Measurements from ENCODE around the gene FSHR. TPM values are rescaled to one million over a fixed set of nuclear protein-coding genes. Genes with fewer than 3 reads are reported as not detected.

FSHR gene
- total and polyA plus RNA-seq, 2 of the 4 experiments (the other 2 are of a cell fraction), result not detected

- ChIA-PET POLR2A (ENCODE audit: unreplicated experiment) (no interaction called here), CTCF (no interaction called here)
Measured at GRCh38 chr2:49113046-49113445, 41.3 kb downstream of the FSHR start.

More at GRCh38 chr2:49113046-49113445, 41.3 kb downstream of the FSHR start:
- DNase-seq (no peak), ATAC-seq (ENCODE audit: low read depth) (no peak)
- no peak overlapping the region for H2BK120ac ChIP-seq (ENCODE audit: low read depth, low read length)
- H3K4me1 ChIP-seq (ENCODE audit: control insufficient read depth, insufficient read depth, low read length), result no peaks in the 10 kb centered on the region
- no CpG with 5 or more reads among the region's 2 CpGs for WGBS, 2 experiments (ENCODE audit: extremely low coverage in 2 of 2, insufficient read length in 1 of 2)
- H3K9ac ChIP-seq (ENCODE audit: low read depth, low read length), result no peak overlapping the region
- H2AK9ac ChIP-seq (replicated peaks; ENCODE audit: low read depth, low read length, poor library complexity), result no peak overlapping the region
- H3K9me3 ChIP-seq (ENCODE audit: control insufficient read depth, insufficient read depth, low read length), result peaks cover 12% of the 10 kb centered on the region; the same call in 1 of the 2 replicates
- BruUV-seq (replicated peaks), result no TSS peak
- H2AFZ ChIP-seq (replicated peaks; ENCODE audit: low read length, poor library complexity), result no peak overlapping the region
- H3K27ac ChIP-seq (ENCODE audit: insufficient read depth, low read length), result no peak overlapping the region
- H3K79me1 ChIP-seq (ENCODE audit: low read depth in 1 of 2, low read length in 2 of 2), result no peaks in the 10 kb centered on the region
- no peaks in the 10 kb centered on the region for H3K36me3 ChIP-seq (ENCODE audit: control insufficient read depth, insufficient read depth, low read length)
- no peak overlapping the region for H2BK5ac ChIP-seq (ENCODE audit: low read depth, low read length, poor library complexity, severe bottlenecking)
- TF ChIP-seq CHD1 (IDR thresholded peaks at IDR 0.05; ENCODE audit: low read depth, low read length) (no peak), USF2 (IDR thresholded peaks at IDR 0.05; ENCODE audit: low read depth, low read length) (no peak), RFX5 (IDR thresholded peaks at IDR 0.05; ENCODE audit: low read depth, low read length) (no peak), FOS (IDR thresholded peaks at IDR 0.05; ENCODE audit: low read depth, low read length) (no peak), SMC3 (IDR thresholded peaks at IDR 0.05; ENCODE audit: low read depth, low read length) (no peak), MAFK (IDR thresholded peaks at IDR 0.05; ENCODE audit: low read depth, low read length) (no peak), MAZ (IDR thresholded peaks at IDR 0.05; ENCODE audit: borderline replicate concordance, low read depth, low read length) (no peak), CTCF (conservative IDR thresholded peaks at IDR 0.05; ENCODE audit: low read depth, low read length) (no peak), RAD21 (IDR thresholded peaks at IDR 0.05; ENCODE audit: low read length) (no peak), BHLHE40 (IDR thresholded peaks at IDR 0.05; ENCODE audit: low read depth, low read length) (no peak), NFE2L2 (IDR thresholded peaks at IDR 0.05; ENCODE audit: low read depth, low read length) (no peak), RCOR1 (IDR thresholded peaks at IDR 0.05; ENCODE audit: insufficient replicate concordance, low read length) (no peak), MXI1 (IDR thresholded peaks at IDR 0.05; ENCODE audit: borderline replicate concordance, low read depth, low read length) (no peak), POLR2A (IDR thresholded peaks at IDR 0.05; ENCODE audit: low read depth, low read length) (no peak), CEBPB (IDR thresholded peaks at IDR 0.05; ENCODE audit: low read depth, low read length) (no peak)
- no peaks in the 10 kb centered on the region for H3K27me3 ChIP-seq (ENCODE audit: control insufficient read depth, insufficient read depth, low read length)
- H2BK15ac ChIP-seq (ENCODE audit: low read depth, low read length), result no peak overlapping the region
- no peak overlapping the region for H4K5ac ChIP-seq (ENCODE audit: low read depth, low read length)
- no peak overlapping the region for H2AK5ac ChIP-seq (ENCODE audit: low read depth, low read length)
- no peak overlapping the region for H2BK20ac ChIP-seq (ENCODE audit: low read depth, low read length)
- H3K23ac ChIP-seq (ENCODE audit: low read depth, low read length), result no peak overlapping the region
- H3K4me3 ChIP-seq (ENCODE audit: insufficient read depth, low read depth, low read length), result no peak overlapping the region
- no peaks in the 10 kb centered on the region for H3K9me1 ChIP-seq (ENCODE audit: insufficient read depth, low read length)
- no peak overlapping the region for H3K14ac ChIP-seq (replicated peaks; ENCODE audit: low read depth, low read length)
- in situ Hi-C loops (cut with MboI; ENCODE audit: low sequenced_read_pairs) (no loop called here), dilution Hi-C loops (cut with HindIII; ENCODE audit: low sequenced_read_pairs, unreplicated experiment) (no loop called here), intact Hi-C loops (cut with micrococcal nuclease) (no loop called here)
- no peak overlapping the region for H4K8ac ChIP-seq (ENCODE audit: low read depth in 2 of 2, low read length in 2 of 2)
- H4K20me1 ChIP-seq (ENCODE audit: insufficient read depth, low read length), result no peaks in the 10 kb centered on the region
- no peak overlapping the region for H3K56ac ChIP-seq (ENCODE audit: extremely low read depth, insufficient read depth, low read length)
- H3K18ac ChIP-seq (ENCODE audit: low read depth, low read length), result no peak overlapping the region
- H4K91ac ChIP-seq (ENCODE audit: insufficient read depth, low read depth, low read length), result no peak overlapping the region
- H3K4me2 ChIP-seq (ENCODE audit: low read depth, low read length), result no peak overlapping the region
- H3K4ac ChIP-seq (ENCODE audit: low read depth, low read length), result no peak overlapping the region

Data from IMR-90 (cell line).